ENCODE results near the gene CCDC142.

CCDC142 gene

DNA sequence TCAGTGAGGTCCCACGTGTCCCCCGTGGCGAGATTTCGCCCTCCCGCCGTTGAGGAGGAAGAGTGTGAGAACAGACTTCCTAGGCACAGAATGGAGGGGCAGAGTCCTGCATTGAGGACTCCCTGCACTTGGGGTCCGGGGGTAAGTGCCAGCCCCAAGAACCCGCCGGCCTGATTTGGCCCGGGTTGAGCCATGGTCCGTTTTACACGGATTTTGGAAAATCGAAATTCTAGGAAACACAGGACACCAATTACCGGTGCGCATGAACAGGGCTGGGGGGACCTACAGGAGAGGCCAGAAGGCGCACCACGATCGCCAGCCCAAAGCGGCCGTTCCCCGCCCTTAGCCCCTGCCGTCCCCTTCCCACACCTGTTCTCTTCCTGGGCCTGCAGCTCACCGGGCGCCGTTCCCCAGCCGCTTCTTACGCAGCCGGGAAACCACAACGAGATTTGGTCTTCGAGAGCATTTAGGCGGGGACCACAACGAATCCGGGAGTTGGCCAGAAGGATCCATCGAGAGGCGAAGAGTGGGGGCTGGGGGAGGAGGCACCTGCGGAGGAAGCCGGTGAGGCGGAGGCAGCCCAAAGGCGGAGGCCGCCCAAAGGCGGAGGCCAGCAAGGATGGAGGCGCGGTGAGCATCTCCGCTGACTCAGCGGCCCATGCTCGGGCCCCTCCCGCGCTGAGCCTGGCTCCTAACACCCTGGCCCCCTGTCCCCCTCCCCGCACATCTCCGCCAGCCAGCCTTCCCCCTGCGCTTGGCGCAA is 31.0 kb upstream of the CCDC142 start:
- no CpG with 5 or more reads among the region's 52 CpGs for WGBS (ENCODE audit: insufficient coverage, insufficient read length)
- Histone ChIP-seq H3K4me3 (ENCODE audit: low read length) (peak overlapping the region; percentile 16; the same call in 1 of the 2 replicates), H3K36me3 (ENCODE audit: control insufficient read depth, insufficient read depth, low read length) (no peaks in the 10 kb centered on the region), H3K27ac (ENCODE audit: low read length) (no peak overlapping the region), H3K27me3 (ENCODE audit: control insufficient read depth, insufficient read depth, low read length) (peaks cover 80% of the 10 kb centered on the region), H3K9me3 (ENCODE audit: control insufficient read depth, insufficient read depth, low read length) (no peaks in the 10 kb centered on the region), H3K4me1 (ENCODE audit: control insufficient read depth, insufficient read depth, low read length) (peaks cover 9% of the 10 kb centered on the region)
- no peak for DNase-seq (ENCODE audit: low read depth, low spot score)

DNA sequence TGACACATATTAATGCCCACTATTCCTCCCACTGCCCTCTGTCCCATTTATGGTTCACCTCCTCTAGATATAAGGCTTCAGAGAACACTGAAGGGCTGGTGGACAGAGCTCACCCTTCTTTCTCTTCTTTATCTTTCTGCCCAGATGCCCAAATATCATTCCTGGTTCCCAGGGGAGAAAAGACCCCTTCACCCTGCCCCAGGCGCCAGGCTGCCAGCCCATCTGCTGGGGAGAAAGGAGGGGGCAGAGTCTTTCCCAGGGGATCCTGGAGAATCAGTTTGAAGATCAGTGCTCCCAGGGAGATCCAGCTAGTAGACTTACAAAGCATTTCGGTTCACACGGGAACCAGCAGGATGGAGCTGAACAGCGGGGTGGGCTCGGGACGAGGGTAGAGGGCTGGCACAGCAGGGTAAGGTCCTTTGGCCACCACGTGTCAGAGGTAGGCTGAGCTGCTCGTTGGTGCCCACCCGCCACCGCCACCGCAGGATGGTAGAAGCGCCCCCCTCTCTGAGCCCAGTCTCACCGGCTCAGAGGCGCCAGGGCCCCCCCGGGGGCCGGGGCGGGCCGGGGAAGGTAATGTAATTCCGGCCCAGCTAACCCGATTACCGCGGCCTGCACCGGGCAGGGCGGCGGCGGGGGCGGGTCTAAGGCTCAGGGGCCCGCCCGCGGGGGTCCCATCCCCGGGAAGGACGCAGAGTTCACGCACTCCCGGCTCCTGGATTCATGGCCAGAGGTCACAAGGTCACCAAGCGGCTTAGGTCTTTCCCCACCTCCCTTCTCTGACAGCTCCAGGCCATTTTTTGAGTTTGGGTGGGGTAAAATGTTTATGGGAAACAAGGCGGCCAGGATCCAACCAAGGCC is 30.2 kb upstream of the CCDC142 start:
- Histone ChIP-seq H3K27me3 (ENCODE audit: control insufficient read depth, insufficient read depth, low read length) (peaks cover 79% of the 10 kb centered on the region), H3K9me3 (ENCODE audit: control insufficient read depth, insufficient read depth, low read length) (no peaks in the 10 kb centered on the region), H3K4me3 (ENCODE audit: low read length) (peak overlapping the region; percentile 7; the same call in 1 of the 2 replicates), H3K27ac (ENCODE audit: low read length) (no peak overlapping the region), H3K36me3 (ENCODE audit: control insufficient read depth, insufficient read depth, low read length) (no peaks in the 10 kb centered on the region), H3K4me1 (ENCODE audit: control insufficient read depth, insufficient read depth, low read length) (peaks cover 9% of the 10 kb centered on the region)
- no CpG with 5 or more reads among the region's 36 CpGs for WGBS (ENCODE audit: insufficient coverage, insufficient read length)
- no peak for DNase-seq (ENCODE audit: low read depth, low spot score)

DNA sequence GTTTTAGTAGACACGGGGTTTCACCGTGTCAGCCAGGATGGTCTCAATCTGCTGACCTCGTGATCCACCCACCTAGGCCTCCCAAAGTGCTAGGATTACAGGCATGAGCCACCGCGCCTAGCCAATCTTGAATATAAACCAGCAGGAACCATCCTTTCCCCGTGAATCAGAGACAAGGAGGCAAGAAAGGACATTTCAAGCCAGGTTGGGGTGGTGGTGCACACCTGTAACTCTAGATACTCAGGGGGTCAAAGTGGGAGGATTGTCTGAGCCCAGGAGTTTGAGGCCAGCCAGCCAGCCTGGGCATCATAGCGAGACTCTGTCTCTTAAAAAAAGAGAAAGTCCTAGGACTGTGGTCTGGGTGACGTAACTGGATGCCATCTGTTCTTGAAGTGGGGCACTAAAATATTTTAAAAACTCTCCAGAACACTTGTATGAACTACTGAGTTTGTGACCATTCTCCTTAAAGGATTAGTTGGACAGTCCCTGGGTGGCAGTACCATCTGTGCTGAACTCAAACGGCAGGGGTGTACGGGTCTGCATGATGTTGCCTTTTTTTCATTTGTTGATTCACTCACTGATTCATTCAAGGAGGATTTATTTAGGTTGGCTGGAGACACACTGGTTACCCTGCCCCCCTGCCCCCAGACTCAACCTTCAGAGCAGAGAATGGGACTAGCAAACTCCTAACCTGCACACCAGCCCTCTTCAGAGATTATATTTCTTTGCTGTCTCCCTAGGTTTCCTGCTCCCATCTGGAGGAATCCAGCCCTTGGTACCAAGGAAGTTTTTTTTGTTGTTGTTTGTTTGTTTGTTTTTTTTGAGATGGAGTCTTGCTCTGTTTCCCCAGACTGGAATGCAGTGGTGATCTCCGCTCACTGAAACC is 28.5 kb upstream of the CCDC142 start:
- H3K27ac ChIP-seq (ENCODE audit: low read length): no peak overlapping the region
- H3K4me1 ChIP-seq (ENCODE audit: control insufficient read depth, insufficient read depth, low read length): peaks cover 13% of the 10 kb centered on the region
- peaks cover 65% of the 10 kb centered on the region for H3K27me3 ChIP-seq (ENCODE audit: control insufficient read depth, insufficient read depth, low read length)
- WGBS (ENCODE audit: insufficient coverage, insufficient read length): no CpG with 5 or more reads among the region's 11 CpGs
- DNase-seq (ENCODE audit: low read depth, low spot score): no peak
- no peak overlapping the region for H3K4me3 ChIP-seq (ENCODE audit: low read length)
- no peaks in the 10 kb centered on the region for H3K9me3 ChIP-seq (ENCODE audit: control insufficient read depth, insufficient read depth, low read length)
- no peaks in the 10 kb centered on the region for H3K36me3 ChIP-seq (ENCODE audit: control insufficient read depth, insufficient read depth, low read length)

DNA sequence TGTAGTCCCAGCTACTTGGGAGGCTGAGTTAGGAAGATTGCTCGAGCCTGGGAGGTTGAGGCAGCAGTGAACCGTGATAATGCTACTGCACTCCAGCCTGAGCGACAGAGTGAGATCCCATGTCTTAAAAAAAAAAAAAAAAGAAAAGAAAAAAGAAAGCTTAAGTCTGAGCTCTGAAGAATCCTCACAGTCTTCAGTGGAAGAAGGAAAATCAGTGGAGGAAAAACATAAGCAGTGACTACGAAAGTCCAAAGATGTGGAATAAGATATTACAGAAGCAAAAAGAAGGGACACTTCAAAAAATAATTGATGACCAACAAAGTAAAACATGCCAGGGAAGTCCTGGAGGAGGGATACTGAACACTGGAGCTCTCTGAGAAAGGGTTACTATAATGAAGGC is 27.5 kb upstream of the CCDC142 start:
- Histone ChIP-seq H3K4me1 (ENCODE audit: control insufficient read depth, insufficient read depth, low read length) (peaks cover 7% of the 10 kb centered on the region), H3K27me3 (ENCODE audit: control insufficient read depth, insufficient read depth, low read length) (peaks cover 56% of the 10 kb centered on the region), H3K27ac (ENCODE audit: low read length) (no peak overlapping the region), H3K9me3 (ENCODE audit: control insufficient read depth, insufficient read depth, low read length) (no peaks in the 10 kb centered on the region), H3K36me3 (ENCODE audit: control insufficient read depth, insufficient read depth, low read length) (no peaks in the 10 kb centered on the region), H3K4me3 (ENCODE audit: low read length) (no peak overlapping the region)
- no peak for DNase-seq (ENCODE audit: low read depth, low spot score)
- no CpG with 5 or more reads among the region's 4 CpGs for WGBS (ENCODE audit: insufficient coverage, insufficient read length)

- DNase-seq (ENCODE audit: low read depth, low spot score): no peak
- H3K27ac ChIP-seq (ENCODE audit: low read length): no peak overlapping the region
- no peaks in the 10 kb centered on the region for H3K36me3 ChIP-seq (ENCODE audit: control insufficient read depth, insufficient read depth, low read length)
- H3K9me3 ChIP-seq (ENCODE audit: control insufficient read depth, insufficient read depth, low read length): no peaks in the 10 kb centered on the region
- peaks cover 5% of the 10 kb centered on the region for H3K4me1 ChIP-seq (ENCODE audit: control insufficient read depth, insufficient read depth, low read length)
- WGBS (ENCODE audit: insufficient coverage, insufficient read length): no CpG with 5 or more reads among the region's 38 CpGs
- peaks cover 52% of the 10 kb centered on the region for H3K27me3 ChIP-seq (ENCODE audit: control insufficient read depth, insufficient read depth, low read length)
- H3K4me3 ChIP-seq (ENCODE audit: low read length): peak overlapping the region; percentile 67
These were observed 25.2 kb upstream of the CCDC142 start for GRCh38 chr2:74507926-74508520.

DNA sequence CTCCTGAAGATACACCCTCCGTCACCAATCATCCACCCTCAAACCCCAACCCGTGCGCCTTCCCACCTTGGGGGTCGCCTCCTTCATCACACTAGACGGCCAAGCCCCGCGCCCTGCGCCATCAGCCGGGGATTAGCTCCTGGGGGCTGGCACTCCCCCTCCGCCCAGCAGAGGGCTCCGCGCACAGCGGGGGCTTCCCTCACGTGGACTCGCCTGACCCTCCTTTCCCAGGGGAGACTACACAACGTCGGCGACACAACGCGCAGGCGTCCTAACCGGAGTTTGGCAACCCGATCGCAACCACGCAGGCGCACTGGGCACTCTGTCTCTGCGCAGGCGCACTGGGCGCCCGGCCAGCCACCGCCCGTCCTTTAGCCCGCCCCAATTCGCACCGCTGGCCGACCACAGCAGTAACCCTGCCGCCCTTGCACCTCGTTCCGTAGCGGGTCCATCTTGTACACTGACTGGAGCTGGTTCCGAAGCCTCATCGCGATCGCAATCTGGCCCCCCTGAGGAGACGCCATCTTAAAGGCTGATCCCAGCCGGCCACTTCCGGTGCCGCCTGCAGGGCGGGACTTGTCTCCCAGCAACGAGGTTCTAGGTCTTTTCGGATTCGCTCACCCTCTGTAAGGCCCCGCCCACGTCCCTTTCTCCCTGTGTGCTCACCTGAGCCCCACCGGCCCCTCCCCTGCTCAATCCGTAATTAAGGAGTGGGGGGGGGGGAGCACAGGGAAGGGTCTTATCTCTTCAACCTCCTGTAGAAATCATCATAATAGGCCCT is 24.5 kb upstream of the CCDC142 start, which contains the start of gene PCGF1:
Gene PCGF1, minus strand, starts transcription at position 551 of the 781 bp plus-strand sequence. Its CDS starts 27 bp downstream, at position 524.
- no peak within 1 kb of the TSS for H3K27ac ChIP-seq (ENCODE audit: low read length)
- peaks cover 54% of the 10 kb centered on the region for H3K27me3 ChIP-seq (ENCODE audit: control insufficient read depth, insufficient read depth, low read length)
- peak; percentile 97 for DNase-seq (ENCODE audit: low read depth, low spot score)
- H3K4me3 ChIP-seq (ENCODE audit: low read length): peak within 1 kb of the TSS; percentile 67
- no peaks in the 10 kb centered on the region for H3K9me3 ChIP-seq (ENCODE audit: control insufficient read depth, insufficient read depth, low read length)
- no peaks in the 10 kb centered on the region for H3K36me3 ChIP-seq (ENCODE audit: control insufficient read depth, insufficient read depth, low read length)
- H3K4me1 ChIP-seq (ENCODE audit: control insufficient read depth, insufficient read depth, low read length): peaks cover 3% of the 10 kb centered on the region; the same call in 1 of the 2 replicates
- no CpG with 5 or more reads among the region's 56 CpGs for WGBS (ENCODE audit: insufficient coverage, insufficient read length)

DNA sequence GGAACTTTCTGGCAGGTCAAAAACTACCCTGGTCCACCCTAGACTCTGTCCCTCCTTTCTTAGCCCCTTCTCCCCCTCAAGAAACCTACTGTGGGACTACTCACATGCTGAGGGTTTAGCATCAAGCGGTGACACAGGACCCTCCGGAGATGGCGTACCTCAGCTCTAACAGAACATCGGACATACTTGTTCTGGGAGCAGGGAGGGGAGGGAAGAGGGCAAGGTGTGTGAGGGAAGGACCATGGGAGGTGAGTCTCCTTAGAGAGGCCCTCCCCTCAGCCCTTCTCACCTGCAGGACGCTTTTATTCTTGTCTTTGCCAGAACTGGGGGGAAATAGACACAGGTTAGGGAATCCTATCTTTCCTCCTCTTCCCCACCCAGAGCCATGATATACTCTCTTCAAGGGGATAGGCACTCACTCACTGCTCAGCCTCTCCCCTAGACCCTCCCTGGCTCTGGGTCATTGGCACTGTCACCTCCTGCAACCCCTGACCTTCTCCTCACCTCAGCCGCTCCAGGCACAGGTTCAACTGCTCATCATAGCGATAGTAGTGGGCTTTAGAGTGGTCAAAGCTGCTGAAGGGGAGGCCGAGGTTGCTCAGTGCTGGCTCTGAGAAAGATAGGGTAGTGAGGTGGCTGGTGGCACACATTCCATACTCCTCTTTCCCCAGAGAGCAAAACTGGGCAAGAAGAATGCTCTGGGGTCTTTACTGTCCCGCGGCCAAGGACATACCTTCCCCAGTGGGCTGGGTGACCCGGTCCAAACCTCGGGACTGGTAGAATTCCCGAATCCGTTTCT is 22.8 kb upstream of the CCDC142 start:
- Histone ChIP-seq H3K27me3 (ENCODE audit: control insufficient read depth, insufficient read depth, low read length) (peaks cover 57% of the 10 kb centered on the region), H3K4me3 (ENCODE audit: low read length) (no peak overlapping the region), H3K36me3 (ENCODE audit: control insufficient read depth, insufficient read depth, low read length) (no peaks in the 10 kb centered on the region), H3K9me3 (ENCODE audit: control insufficient read depth, insufficient read depth, low read length) (no peaks in the 10 kb centered on the region), H3K4me1 (ENCODE audit: control insufficient read depth, insufficient read depth, low read length) (peaks cover 5% of the 10 kb centered on the region; the same call in 1 of the 2 replicates), H3K27ac (ENCODE audit: low read length) (no peak overlapping the region)
- WGBS (ENCODE audit: insufficient coverage, insufficient read length): no CpG with 5 or more reads among the region's 14 CpGs
- no peak for DNase-seq (ENCODE audit: low read depth, low spot score)

DNA sequence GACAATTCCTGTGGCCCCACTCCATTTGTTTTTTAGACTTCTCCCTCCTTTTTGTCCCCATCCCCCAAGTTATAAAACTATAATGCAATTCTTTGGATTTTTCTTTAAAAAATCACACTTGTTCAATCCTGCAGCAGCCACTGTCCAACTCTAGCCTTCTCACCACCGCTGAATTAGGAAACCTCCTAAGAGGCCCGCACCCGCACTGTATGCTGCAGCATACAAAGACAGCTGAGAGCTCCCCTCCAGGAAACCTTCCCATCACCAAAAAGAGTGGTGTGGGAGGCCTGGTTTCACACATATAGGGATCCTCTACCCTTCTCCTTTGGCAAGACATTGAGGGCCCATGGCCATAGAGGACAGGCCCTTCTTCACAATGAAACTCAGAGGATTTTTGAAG is 21.8 kb upstream of the CCDC142 start:
- WGBS (ENCODE audit: insufficient coverage, insufficient read length): no CpG with 5 or more reads among the region's 3 CpGs
- H3K36me3 ChIP-seq (ENCODE audit: control insufficient read depth, insufficient read depth, low read length): no peaks in the 10 kb centered on the region
- peaks cover 57% of the 10 kb centered on the region for H3K27me3 ChIP-seq (ENCODE audit: control insufficient read depth, insufficient read depth, low read length)
- no peak overlapping the region for H3K27ac ChIP-seq (ENCODE audit: low read length)
- DNase-seq (ENCODE audit: low read depth, low spot score): no peak
- no peak overlapping the region for H3K4me3 ChIP-seq (ENCODE audit: low read length)
- H3K9me3 ChIP-seq (ENCODE audit: control insufficient read depth, insufficient read depth, low read length): no peaks in the 10 kb centered on the region
- peaks cover 5% of the 10 kb centered on the region; the same call in 1 of the 2 replicates for H3K4me1 ChIP-seq (ENCODE audit: control insufficient read depth, insufficient read depth, low read length)

All from iPS DF 6.9 (cell line).